HG03045 (cell line): Measurements from ENCODE around the gene CLCNKA.
"Not testable (repeated sequence)": the region's sequence is repeated elsewhere in the genome, so short reads cannot be mapped to it uniquely, and the experiment has no call there.

ENCODE experiments used
- ATAC-seq: cut with Tn5 transposase; IDR thresholded peaks from one replicate; pipeline ENCODE4 v1.9.1; 2021; ENCODE audit warnings: mild to moderate bottlenecking, moderate library complexity; ENCODE audit not compliant: unreplicated experiment

CLCNKA gene

GRCh38 chr1:16021681-16022080 is at the start of gene CLCNKA:
Gene CLCNKA, plus strand, starts transcription at chr1:16022036. Its CDS starts 584 bp downstream, at chr1:16022620.
- ATAC-seq: no peak

- no peak for ATAC-seq
These were observed 49.4 kb upstream of the CLCNKA start for GRCh38 chr1:15972409-15972808.

GRCh38 chr1:15973772-15974171 is 48.1 kb upstream of the CLCNKA start:
- ATAC-seq: no peak

GRCh38 chr1:15974855-15975254 is 47.0 kb upstream of the CLCNKA start:
- peak; percentile 35 for ATAC-seq

- ATAC-seq: peak; percentile 58
These were observed 46.5 kb upstream of the CLCNKA start for GRCh38 chr1:15975358-15975804.

DNA sequence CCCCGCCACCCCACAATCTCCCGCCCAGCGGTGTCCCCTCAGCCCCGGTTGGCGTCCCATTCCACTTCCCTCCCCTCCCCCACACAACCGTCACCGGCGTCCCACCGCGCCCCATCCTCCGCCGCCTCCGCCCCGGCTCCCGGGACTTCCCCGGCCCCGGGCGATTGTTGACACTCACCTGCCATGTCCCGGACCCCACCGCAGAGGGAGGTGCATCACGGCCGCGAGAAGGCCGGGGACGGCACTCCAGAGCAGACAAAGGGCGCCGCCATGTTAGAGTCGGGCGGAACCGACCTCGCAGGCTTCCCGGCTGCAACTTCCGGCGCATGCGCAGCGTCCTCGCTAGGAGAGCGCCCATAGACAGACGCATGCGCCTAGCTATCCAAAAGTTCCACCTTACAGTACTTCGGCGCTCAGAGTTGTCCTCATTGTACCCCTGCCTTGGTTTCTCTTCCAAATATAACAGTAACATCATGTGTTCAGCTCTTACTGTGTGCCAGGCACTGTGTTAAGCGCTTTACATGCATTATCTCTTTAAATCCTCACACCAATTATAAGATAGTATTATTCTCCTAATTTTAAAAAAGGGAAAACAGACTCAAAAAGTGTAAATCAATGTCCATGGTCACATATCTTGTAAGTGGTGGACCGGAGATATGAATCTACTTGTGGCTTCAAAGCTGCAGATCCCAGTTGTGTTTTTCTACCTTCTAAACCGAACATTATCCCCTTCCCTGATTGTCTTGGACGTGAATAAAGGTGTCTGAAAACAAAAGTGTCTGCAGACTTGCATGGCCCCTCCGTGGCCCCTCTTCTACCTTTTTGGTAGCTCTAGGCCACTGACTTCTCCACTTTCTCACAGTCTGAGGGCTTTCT is 45.8 kb upstream of the CLCNKA start, which contains the start of gene ZBTB17:
TSS of gene ZBTB17 (minus strand) at position 297 of the 876 bp plus-strand sequence. CDS start 27,606 bp downstream, outside the sequence.
- peak; percentile 71 for ATAC-seq

DNA sequence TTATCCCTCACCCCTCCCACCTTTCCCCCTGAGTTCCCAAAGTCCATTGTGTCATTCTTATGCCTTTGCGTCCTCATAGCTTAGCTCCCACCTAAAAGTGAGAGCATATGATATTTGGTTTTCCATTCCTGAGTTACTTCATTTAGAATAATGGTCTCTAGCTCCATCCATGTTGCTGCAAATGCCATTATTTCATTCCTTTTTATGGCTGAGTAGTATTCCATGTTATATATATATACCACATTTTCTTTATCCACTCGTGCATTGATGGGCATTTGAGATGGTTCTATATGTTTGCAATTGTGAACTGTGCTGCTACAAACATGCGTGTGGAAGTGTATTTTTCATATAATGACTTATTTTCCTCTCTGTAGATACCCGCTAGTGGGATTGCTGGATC is 43.9 kb upstream of the CLCNKA start:
- not testable (repeated sequence) for ATAC-seq

DNA sequence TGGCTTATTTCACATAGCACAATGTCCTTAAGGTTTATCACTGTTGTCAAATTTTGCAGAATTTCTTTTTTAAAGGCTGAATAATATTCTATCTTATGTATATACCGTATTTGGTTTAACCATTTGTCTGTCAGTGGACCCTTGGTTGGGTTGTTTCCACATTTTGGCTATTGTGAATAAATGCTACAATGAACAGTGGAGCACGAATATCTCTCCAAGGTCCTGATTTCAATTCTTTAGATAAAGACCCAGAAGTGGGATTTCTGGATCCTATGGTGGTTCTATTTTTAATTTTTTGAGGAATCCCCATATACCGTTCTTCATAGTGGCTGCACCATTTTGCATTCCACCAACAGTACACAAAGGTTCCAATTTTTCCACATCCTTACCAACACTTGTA is 40.2 kb upstream of the CLCNKA start:
- no peak for ATAC-seq

- ATAC-seq: no peak
These were observed 38.6 kb upstream of the CLCNKA start for GRCh38 chr1:15983275-15983674.

GRCh38 chr1:15985611-15986297 is 36.1 kb upstream of the CLCNKA start:
- ATAC-seq: no peak

DNA sequence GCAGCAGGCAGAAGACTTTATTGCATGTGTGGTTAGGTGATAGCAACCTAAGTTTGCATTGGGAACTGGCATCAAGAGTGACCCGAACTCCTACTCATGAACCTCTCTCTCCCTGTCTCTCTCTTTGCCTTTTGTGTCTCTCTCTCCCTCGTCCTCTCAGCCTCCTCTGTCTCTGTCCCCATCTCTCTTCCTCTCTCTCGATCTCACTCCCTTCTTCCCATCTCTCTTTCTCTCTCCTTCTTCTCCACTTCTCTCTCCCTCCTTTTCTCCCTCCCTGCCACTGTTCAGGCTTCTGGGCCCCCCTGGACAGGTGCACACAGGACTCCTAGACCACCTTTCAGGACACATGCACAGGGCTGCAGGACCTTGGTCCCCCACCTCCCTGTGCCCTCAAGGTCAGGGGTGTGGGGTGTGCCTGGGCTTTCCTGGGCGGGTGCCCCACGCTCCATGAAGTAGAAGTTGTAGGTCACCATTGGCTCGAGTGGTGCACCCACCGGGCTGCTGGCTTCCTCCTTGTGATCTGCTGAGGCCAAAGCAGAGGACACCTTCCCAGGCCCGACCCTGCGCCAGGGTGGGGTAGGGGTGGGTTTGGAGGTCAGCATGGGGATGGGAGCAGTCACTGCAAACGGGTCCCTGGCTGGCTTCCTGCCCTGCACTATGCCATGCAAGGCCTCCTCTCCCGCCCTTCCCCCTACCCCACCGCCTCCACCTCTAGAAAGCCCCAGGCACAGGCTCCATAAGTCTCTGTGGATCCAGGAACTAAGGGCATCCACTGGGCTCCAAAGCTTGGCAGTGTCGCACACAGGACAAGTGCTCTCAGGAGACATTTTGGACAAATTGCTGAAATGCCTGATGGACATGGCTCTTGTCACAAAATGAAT is 32.7 kb upstream of the CLCNKA start:
- no peak for ATAC-seq

DNA sequence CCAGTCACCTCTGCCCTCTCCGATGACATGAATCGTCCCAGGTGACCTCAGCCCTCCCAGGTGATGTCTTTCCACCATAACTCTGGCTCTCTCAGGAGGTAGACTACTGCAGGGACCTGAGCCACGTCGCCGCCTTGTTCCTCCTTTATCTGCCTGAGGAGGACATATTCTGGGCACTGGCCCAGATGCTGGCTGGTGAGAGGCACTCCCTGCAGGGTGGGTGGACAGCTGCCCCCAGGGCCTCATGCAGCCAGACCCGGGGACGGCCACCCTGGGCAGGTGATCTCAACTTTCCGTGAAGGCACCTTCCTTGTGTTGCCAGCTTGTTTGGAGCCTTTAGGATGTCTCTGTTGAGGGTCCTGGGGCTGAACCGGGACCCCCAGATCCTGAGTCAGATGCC is 32.1 kb upstream of the CLCNKA start:
- no peak for ATAC-seq

DNA sequence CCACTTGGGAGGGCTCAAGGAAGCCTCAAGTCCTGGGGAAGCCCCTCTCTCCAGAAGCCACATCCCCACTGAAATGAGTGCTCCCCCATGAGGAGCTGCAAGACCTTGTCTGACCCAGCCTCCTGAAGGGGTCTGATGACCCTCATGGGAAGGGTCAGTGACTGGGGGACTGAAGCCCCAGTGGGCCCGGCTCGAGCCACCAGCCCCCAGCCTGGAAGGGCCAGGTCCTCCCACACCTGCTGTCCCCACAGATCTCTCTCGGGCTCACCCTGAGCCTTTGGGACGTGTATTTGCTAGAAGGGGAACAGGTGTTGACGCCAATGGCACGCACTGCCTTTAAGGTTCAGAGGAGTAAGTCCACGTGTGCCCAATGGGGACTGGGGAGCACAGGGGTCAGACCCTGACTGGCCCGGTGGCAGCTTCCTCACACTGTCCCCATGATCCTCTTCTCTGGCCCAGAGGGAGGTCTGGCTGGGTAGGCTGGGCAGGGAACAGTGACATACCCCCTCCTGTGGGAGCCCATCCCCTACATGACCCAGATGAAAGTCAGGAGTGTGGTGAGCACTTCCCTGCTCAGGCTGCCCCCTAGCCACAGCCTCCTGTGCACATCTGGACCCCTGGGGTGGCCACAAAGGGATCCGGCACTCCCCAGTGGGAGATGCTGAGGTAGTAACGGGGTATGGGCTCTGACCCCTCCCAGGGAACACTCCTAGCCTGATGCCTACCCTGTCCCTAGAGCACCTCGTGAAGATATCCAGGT is 30.2 kb upstream of the CLCNKA start:
- no peak for ATAC-seq

GRCh38 chr1:15992187-15992553 is 29.7 kb upstream of the CLCNKA start:
- ATAC-seq: no peak

GRCh38 chr1:15992582-15993500 is 29.0 kb upstream of the CLCNKA start:
- no peak for ATAC-seq

GRCh38 chr1:15993666-15994065 is 28.2 kb upstream of the CLCNKA start:
- no peak for ATAC-seq

DNA sequence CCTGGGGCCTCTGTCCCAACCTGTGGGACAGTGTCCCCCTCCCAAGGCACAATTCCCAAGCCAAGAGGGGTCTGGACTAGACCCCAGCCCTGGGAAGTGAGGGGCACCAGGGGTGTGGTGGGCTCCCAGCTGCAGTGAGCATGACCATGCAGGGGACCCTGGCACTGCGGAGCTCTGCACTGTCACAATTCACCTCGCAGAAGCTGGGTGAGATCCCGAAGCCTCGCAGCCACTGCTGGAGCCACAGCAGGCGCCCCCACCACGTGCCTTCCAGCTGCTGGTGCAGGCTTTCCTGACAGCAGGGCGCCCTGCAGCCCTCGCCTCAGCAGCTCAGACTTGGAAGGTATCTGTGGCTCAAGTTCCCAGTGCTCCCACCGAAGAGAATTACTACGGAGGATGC is 27.8 kb upstream of the CLCNKA start:
- no peak for ATAC-seq

DNA sequence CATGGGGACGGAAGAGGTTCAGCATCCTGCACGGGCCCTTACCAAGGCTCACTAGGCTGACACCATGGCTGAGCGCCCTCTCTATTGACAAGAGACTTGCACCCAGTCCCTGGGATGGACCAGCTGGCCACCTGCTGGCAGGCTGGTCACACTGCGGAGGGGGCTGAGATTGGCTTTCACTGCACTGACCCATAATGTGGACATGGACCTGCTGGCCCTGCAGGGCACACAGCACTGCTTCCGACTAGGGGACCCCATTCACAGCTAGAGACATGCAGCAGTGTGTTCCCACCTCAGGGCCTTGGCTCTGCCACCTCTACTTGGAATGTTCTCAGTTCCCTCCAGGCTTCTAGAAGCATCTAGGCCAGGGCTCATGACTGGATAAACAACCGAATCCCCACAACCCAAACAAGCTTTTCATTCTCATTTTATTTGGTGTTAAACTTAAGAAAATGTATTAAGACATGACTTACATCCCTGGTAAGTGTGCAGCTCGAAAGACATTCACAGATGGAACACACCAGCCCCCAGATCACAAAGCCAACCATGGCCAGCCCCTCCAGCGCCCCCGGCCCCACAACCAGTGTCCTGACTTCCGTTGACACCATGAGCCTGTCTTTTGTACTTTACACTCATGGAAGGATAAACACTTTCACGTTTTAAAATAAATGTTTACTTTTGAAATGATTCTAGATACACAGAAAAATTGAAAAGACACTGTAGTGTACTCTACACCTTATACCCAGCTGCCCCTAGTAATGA is 27.1 kb upstream of the CLCNKA start:
- no peak for ATAC-seq
